Heart left ventricle (tissue), 16 donors: ENCODE measurements around the gene TTLL13. TPM values are rescaled to one million over a fixed set of nuclear protein-coding genes. Genes with fewer than 3 reads are reported as not detected.

Experiments used
- ATAC-seq, 4 donors: fragments of 200-7000 bp; cut with Tn5 transposase; one replicate each; pipeline ENCODE4 v1.9.1; 2020 to 2022; ENCODE audit warnings: moderate library complexity in 4 of 4, mild to moderate bottlenecking in 3 of 4, moderate number of reproducible peaks in 1 of 4
- DNase-seq, 5 donors: peaks; one replicate each; pipeline ENCODE4 v3.0.0-alpha.2; 2020
- H3K27ac ChIP-seq, 12 donors: fragments of 200-600 bp; sonication (generic) in 4 of 12; one replicate each; pipeline versions ENCODE4 v1.5.0 to v1.8.0; 2016 to 2022; ENCODE audit warnings: mild to moderate bottlenecking in 2 of 12
- H3K27me3 ChIP-seq, 9 donors: fragments of 200-600 bp; sonication (generic) in 2 of 9; one replicate each; pipeline versions ENCODE4 v1.5.1 to v1.8.0; 2016 to 2022; ENCODE audit warnings: mild to moderate bottlenecking in 3 of 9
- H3K36me3 ChIP-seq, 9 donors: fragments of 200-600 bp; sonication (generic) in 2 of 9; one replicate each; pipeline versions ENCODE4 v1.5.0 to v1.8.0; 2018 to 2022; ENCODE audit warnings: mild to moderate bottlenecking in 2 of 9
- H3K4me1 ChIP-seq, 12 donors: fragments of 200-600 bp; sonication (generic) in 4 of 12; one replicate each; pipeline versions ENCODE4 v1.5.0 to v1.8.0; 2016 to 2022; ENCODE audit warnings: mild to moderate bottlenecking in 3 of 12
- H3K4me3 ChIP-seq, 12 donors: fragments of 200-600 bp; sonication (generic) in 4 of 12; one replicate each; pipeline versions ENCODE4 v1.5.0 to v1.8.0; 2017 to 2022; ENCODE audit warnings: mild to moderate bottlenecking in 9 of 12, moderate library complexity in 4 of 12
- H3K9me3 ChIP-seq, 12 donors: fragments of 200-600 bp; sonication (generic) in 4 of 12; one replicate each; pipeline versions ENCODE4 v1.5.0 to v1.8.0; 2016 to 2022; ENCODE audit warnings: mild to moderate bottlenecking in 1 of 12
- CTCF ChIP-seq, 12 donors: fragments of 200-600 bp; sonication (generic) in 4 of 12; IDR thresholded peaks; one replicate each; pipeline versions ENCODE4 v1.5.0 to v1.8.0; 2018 to 2022; ENCODE audit warnings: antibody characterized with exemption in 12 of 12, mild to moderate bottlenecking in 5 of 12
- POLR2A ChIP-seq, 2 donors: fragments of 450-650 bp; IDR thresholded peaks; one replicate each; pipeline ENCODE4 v1.6.1; 2017; ENCODE audit warnings: antibody characterized with exemption in 2 of 2, mild to moderate bottlenecking in 2 of 2, moderate library complexity in 2 of 2
- WGBS, 4 donors: extraction: QIAGEN DNeasy Blood & Tissue Kit in 2 of 4; methylation state at CpG; one replicate each; pipeline versions ENCODE4 v1.1.5 to v1.1.7; 2013 to 2018; 5-methylcytosine and 5-hydroxymethylcytosine counted together
- intact Hi-C, 10 donors: fragments of 100-400 bp; cut with DNase I; formaldehyde crosslinking; loops; one replicate each; pipeline versions ENCODE4 v1.11.1 to v1.14.2; 2022
- polyA plus RNA-seq, 2 donors: library from polyadenylated mRNA; stranded (reverse); fragments of 200-250 nt; gene quantifications; one replicate each; pipeline ENCODE4 v1.2.3, GENCODE V29; 2013
- total RNA-seq, 9 donors: library from RNA; depleted of rRNA in 2 of 9; stranded (reverse); fragments of >200 nt in 2 of 9; fragmentation: NEBNext Ultra II Directional in 3 of 9; extraction: Animal tissue kit (Norgen Biotek cat#: 25700) in 3 of 9; gene quantifications; one replicate each; pipeline versions ENCODE4 v1.1.0 to v1.2.4, GENCODE V29; 2016 to 2023
- donor health status: ischemic (EF 13 %, LVEDD 7.1; RV severe dilation, severe dysfunction).
- donor health status: healthy with polysubstance abuse.
- donor health status: DM: no; HTN: yes; CAD: no.
- donor health status: DM: no; HTN: no; CAD: no.
- donor health status: ischemic (EF 25% LVEDD 6.9; RV normal size, moderate dysfunction).
- donor health status: ischemic (EF 25% LVEDD 5.7; RV mildly dilated, moderate dysfunction).
- donor health status: healthy.
- donor health status: DM: yes; HTN: yes; CAD: no.
- donor health status: ischemic (EF 35%, LVEDD 5.7; RV mildly dilated, moderate dysfunction).
- donor health status: nonischemic (EF 11% LVEDD 7.7; RV severe dilation, severe dysfunction).
- donor health status: DM: yes; HTN: yes; CAD: no.
- donor health status: PGD.
- donor health status: ischemic (EF 29% LVEDD 5.4; RV normal size, mild dysfunction).
- donor health status: nonischemic (EF 23%, LVEDD 6.1; RV moderate dilation, normal function).

TTLL13 gene
- total and polyA plus RNA-seq, 11 donors, result 0.07 to 0.35 (median 0.14) TPM; not detected in 5

- DNase-seq, result no peak
- H3K27ac ChIP-seq, result no peak overlapping the region
- ATAC-seq, result no peak
- no peaks in the 10 kb centered on the region for H3K27me3 ChIP-seq
- peaks cover 0 to 3% (median 0%) of the 10 kb centered on the region in 9 donors for H3K36me3 ChIP-seq
- H3K4me3 ChIP-seq, result no peak overlapping the region
- intact Hi-C loops, result loop anchor here in 1 of 10 donors (10.0 kb wide), 1 partner anchor 142 kb away; no protein-coding TSS in a partner anchor
- no peaks in the 10 kb centered on the region for H3K9me3 ChIP-seq
- TF ChIP-seq CTCF (IDR thresholded peaks at IDR 0.05) (peak in 8 of 12 donors; percentile 22 to 45 (median 34)), POLR2A (IDR thresholded peaks at IDR 0.05) (no peak)
- peaks cover 0 to 10% (median 0%) of the 10 kb centered on the region in 12 donors for H3K4me1 ChIP-seq
Observed at GRCh38 chr15:90286678-90287077, 37.3 kb downstream of the TTLL13 start.

GRCh38 chr15:90287101-90287500 lies 37.7 kb downstream of the TTLL13 start:
- ATAC-seq (no peak), DNase-seq (no peak)
- Histone ChIP-seq H3K27ac (no peak overlapping the region), H3K4me3 (no peak overlapping the region), H3K36me3 (peaks cover 0 to 3% (median 0%) of the 10 kb centered on the region in 9 donors), H3K4me1 (peaks cover 0 to 8% (median 0%) of the 10 kb centered on the region in 12 donors), H3K9me3 (no peaks in the 10 kb centered on the region), H3K27me3 (no peaks in the 10 kb centered on the region)
- WGBS, 4 donors, result 34 to 38% (median 35%) methylated on average over 5 of the region's 5 CpGs
- no peak for TF ChIP-seq CTCF (IDR thresholded peaks at IDR 0.05)
- no peak for TF ChIP-seq POLR2A (IDR thresholded peaks at IDR 0.05)
- intact Hi-C loops, result loop anchor here in 1 of 10 donors (10.0 kb wide), 1 partner anchor 142 kb away; no protein-coding TSS in a partner anchor

GRCh38 chr15:90287946-90288345 lies 38.6 kb downstream of the TTLL13 start:
- 74 to 83% (median 79%) methylated on average over 6 of the region's 6 CpGs for WGBS, 4 donors

More at GRCh38 chr15:90287946-90288345, 38.6 kb downstream of the TTLL13 start:
- DNase-seq, result no peak
- no peak for ATAC-seq
- Histone ChIP-seq H3K27me3 (no peaks in the 10 kb centered on the region), H3K27ac (no peak overlapping the region), H3K4me1 (peaks cover 0 to 8% (median 0%) of the 10 kb centered on the region in 12 donors), H3K9me3 (no peaks in the 10 kb centered on the region), H3K36me3 (peaks cover 0 to 3% (median 0%) of the 10 kb centered on the region in 9 donors), H3K4me3 (no peak overlapping the region)
- intact Hi-C loops, result loop anchor here in 1 of 10 donors (10.0 kb wide), 1 partner anchor 143 kb away; no protein-coding TSS in a partner anchor
- TF ChIP-seq POLR2A (IDR thresholded peaks at IDR 0.05), result no peak
- TF ChIP-seq CTCF (IDR thresholded peaks at IDR 0.05), result no peak
